SK-N-SH (cell line): ENCODE data around the gene PDGFRA. TPM values are rescaled to one million over a fixed set of nuclear protein-coding genes. Genes with fewer than 3 reads are reported as not detected.

Experiments used
- CTCF ChIA-PET: fragments of 300-600, 350-600 bp; formaldehyde crosslinking; extraction: SDS; loops from one replicate; lab custom pipeline; 2021; lab: Yijun Ruan, JAX
- POLR2A ChIA-PET: fragments of 350-600 bp; sonication (Branson Sonifier 250); formaldehyde crosslinking; extraction: SDS; loops from one replicate; lab custom pipeline; 2020; ENCODE audit warnings: antibody characterized with exemption, inconsistent platforms; lab: Yijun Ruan, JAX
- DNase-seq: peaks from one replicate; pipeline ENCODE4 v3.0.0; 2012
- H2AFZ ChIP-seq: fragments of 200-600 bp; sonication (generic); 2 replicates; pipeline ENCODE4 v1.8.1; 2016; ENCODE audit warnings: antibody characterized with exemption, mild to moderate bottlenecking, low read depth
- H3F3A ChIP-seq: fragments of 200-600 bp; sonication (generic); replicated peaks from 2 replicates; pipeline ENCODE3; 2016; ENCODE audit warnings: antibody characterized with exemption, mild to moderate bottlenecking; ENCODE audit not compliant: insufficient read depth
- H3K27ac ChIP-seq, 2 experiments: fragments of 200-500 bp in 1 of 2; fragments of 200-600 bp in 1 of 2; sonication (Bioruptor generic) in 1 of 2; sonication (generic), shearing (Covaris generic) in 1 of 2; 2 replicates each; pipeline versions ENCODE4 v1.5.1 to v1.6.1; 2014 to 2016; ENCODE audit warnings: low read depth in 2 of 2, inconsistent platforms in 1 of 2, low read length in 1 of 2, mild to moderate bottlenecking in 1 of 2, mixed read lengths in 1 of 2
- H3K27me3 ChIP-seq: fragments of 200-600 bp; sonication (generic), shearing (Covaris generic); 2 replicates; pipeline ENCODE4 v1.6.1; 2016; ENCODE audit warnings: mixed run types; ENCODE audit not compliant: insufficient read depth
- H3K36me3 ChIP-seq, 2 experiments: fragments of 200-500 bp in 1 of 2; fragments of 200-600 bp in 1 of 2; sonication (Bioruptor generic) in 1 of 2; sonication (generic) in 1 of 2; replicated peaks in 1 of 2; 2 replicates each; pipeline versions ENCODE3 to v1.5.1; 2014 to 2016; ENCODE audit warnings: low read length in 1 of 2, mild to moderate bottlenecking in 1 of 2; ENCODE audit not compliant: insufficient read depth in 2 of 2, control insufficient read depth in 1 of 2
- H3K4me1 ChIP-seq, 2 experiments: fragments of 200-500 bp in 1 of 2; fragments of 200-600 bp in 1 of 2; sonication (Bioruptor generic) in 1 of 2; sonication (generic), shearing (Covaris generic) in 1 of 2; 2 replicates each; pipeline versions ENCODE4 v1.5.1 to v1.6.1; 2014 to 2016; ENCODE audit warnings: low read depth in 1 of 2, low read length in 1 of 2, mixed run types in 1 of 2; ENCODE audit not compliant: insufficient read depth in 2 of 2, control insufficient read depth in 1 of 2
- H3K4me2 ChIP-seq: fragments of 200-600 bp; sonication (generic), shearing (Covaris generic); 2 replicates; pipeline ENCODE4 v1.6.1; 2017; ENCODE audit warnings: mixed run types
- H3K4me3 ChIP-seq, 2 experiments: fragments of 200-500 bp in 1 of 2; fragments of 200-600 bp in 1 of 2; sonication (Bioruptor generic) in 1 of 2; sonication (generic), shearing (Covaris generic) in 1 of 2; 2 replicates each; pipeline versions ENCODE4 v1.5.1 to v1.8.1; 2014 to 2016; ENCODE audit warnings: low read depth in 2 of 2, inconsistent platforms in 1 of 2, low read length in 1 of 2, mild to moderate bottlenecking in 1 of 2, mixed read lengths in 1 of 2, moderate library complexity in 1 of 2
- H3K79me2 ChIP-seq: fragments of 200-600 bp; sonication (generic); 2 replicates; pipeline ENCODE4 v1.8.1; 2017; ENCODE audit warnings: mild to moderate bottlenecking; ENCODE audit not compliant: insufficient read depth
- H3K9ac ChIP-seq: fragments of 200-600 bp; sonication (generic); 2 replicates; pipeline ENCODE4 v1.6.1; 2017; ENCODE audit warnings: mixed run types
- H3K9me2 ChIP-seq: fragments of 200-600 bp; sonication (generic); 2 replicates; pipeline ENCODE4 v1.6.1; 2017; ENCODE audit warnings: mixed run types
- H3K9me3 ChIP-seq: fragments of 200-600 bp; sonication (generic); 2 replicates; pipeline ENCODE4 v1.6.1; 2017; ENCODE audit warnings: mixed run types, mild to moderate bottlenecking, moderate library complexity
- H4K20me1 ChIP-seq: fragments of 200-600 bp; sonication (generic); 2 replicates; pipeline ENCODE4 v1.6.1; 2017; ENCODE audit warnings: mild to moderate bottlenecking, mixed run types; ENCODE audit not compliant: insufficient read depth
- CHD2 ChIP-seq: fragments of 150-350 bp; IDR thresholded peaks from 2 replicates; pipeline ENCODE4 v1.6.1; 2018; ENCODE audit warnings: low read length; ENCODE audit not compliant: partially characterized antibody
- ELF1 ChIP-seq: IDR thresholded peaks from 2 replicates; pipeline ENCODE4 v1.4.0; 2012
- EP300 ChIP-seq, 2 experiments: IDR thresholded peaks; 2 replicates each; pipeline versions ENCODE4 v1.4.0 to v1.6.1; 2012; ENCODE audit warnings: borderline replicate concordance in 1 of 2, low read depth in 1 of 2, low read length in 1 of 2
- FOSL2 ChIP-seq: IDR thresholded peaks from 2 replicates; pipeline ENCODE4 v1.4.0; 2012; ENCODE audit warnings: low read depth, mild to moderate bottlenecking, moderate library complexity, borderline replicate concordance
- GABPA ChIP-seq: IDR thresholded peaks from 2 replicates; pipeline ENCODE4 v1.4.0; 2012; ENCODE audit warnings: low read depth, mild to moderate bottlenecking
- JUND ChIP-seq: IDR thresholded peaks from 2 replicates; pipeline ENCODE4 v1.4.0; 2012
- RAD21 ChIP-seq: IDR thresholded peaks from 2 replicates; pipeline ENCODE4 v1.6.1; 2012; ENCODE audit warnings: mild to moderate bottlenecking, low read length
- RCOR1 ChIP-seq: fragments of 150-350 bp; IDR thresholded peaks from 2 replicates; pipeline ENCODE4 v1.6.1; 2017; ENCODE audit warnings: antibody characterized with exemption, low read length
- RFX5 ChIP-seq: IDR thresholded peaks from 2 replicates; pipeline ENCODE4 v1.6.1; 2012; ENCODE audit warnings: mild to moderate bottlenecking, improper control_type of control experiment, low read length
- SIN3A ChIP-seq: IDR thresholded peaks from 2 replicates; pipeline ENCODE4 v1.6.1; 2012; ENCODE audit warnings: low read depth, mild to moderate bottlenecking, low read length, moderate library complexity, borderline replicate concordance
- TAF1 ChIP-seq: IDR thresholded peaks from 2 replicates; pipeline ENCODE4 v1.6.1; 2012; ENCODE audit warnings: low read depth, mild to moderate bottlenecking, low read length, moderate library complexity, borderline replicate concordance
- WGBS: methylation state at CpG from one replicate; pipeline ENCODE4 v1.1.6; 2017; ENCODE audit warnings: low lambda C conversion rate; 5-methylcytosine and 5-hydroxymethylcytosine counted together
- polyA plus RNA-seq, 3 experiments: library from polyadenylated mRNA; depleted of rRNA; stranded (reverse); fragments of >200 nt; gene quantifications; 2 replicates each; pipeline ENCODE4 v1.2.3, GENCODE V29; 2012
- TF ChIP-seq, protein P1 (sequence below): fragments of 150-350 bp; IDR thresholded peaks from 2 replicates; pipeline ENCODE4 v1.6.1; 2016; ENCODE audit warnings: mild to moderate bottlenecking, low read depth, low read length
- TF ChIP-seq, protein P2 (sequence below): IDR thresholded peaks from 2 replicates; pipeline ENCODE4 v1.4.0; 2012; ENCODE audit warnings: low read depth
- TF ChIP-seq, protein P3 (sequence below): IDR thresholded peaks from 2 replicates; pipeline ENCODE4 v1.6.1; 2012; ENCODE audit warnings: mild to moderate bottlenecking, low read depth, low read length, moderate library complexity
- TF ChIP-seq, protein P4 (sequence below): fragments of 150-350 bp; IDR thresholded peaks from 2 replicates; pipeline ENCODE4 v1.6.1; 2017; ENCODE audit warnings: antibody characterized with exemption, low read length, low read depth, borderline replicate concordance
- TF ChIP-seq, protein P5 (sequence below): IDR thresholded peaks from 2 replicates; pipeline ENCODE4; 2012

Gene PDGFRA
- polyA plus RNA-seq, 1 of the 3 experiments (the other 2 are of a cell fraction): 25.3 TPM

DNA sequence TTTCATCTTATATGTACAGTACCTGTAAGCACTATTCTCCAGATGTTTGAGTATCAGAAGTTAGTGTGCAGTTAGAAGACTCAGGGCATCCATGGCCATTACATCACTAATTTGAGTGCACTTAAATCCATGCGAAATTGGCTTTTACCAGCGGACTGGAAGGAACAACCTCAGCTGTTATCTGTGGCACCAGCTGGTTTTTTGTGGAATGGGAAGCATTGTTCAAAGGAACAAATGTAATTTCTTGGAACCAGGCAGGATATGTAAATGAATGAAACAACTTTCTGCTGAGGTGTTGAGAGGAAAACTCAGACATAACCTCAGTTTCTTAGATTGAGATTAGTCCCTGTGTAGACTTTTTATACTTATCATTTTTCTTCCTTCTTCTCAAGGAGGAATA, 60.2 kb downstream of the PDGFRA start:
- ChIA-PET POLR2A (no interaction called here), CTCF (interaction anchor here (0.7 to 1.2 kb wide), 2 partner anchors 35 to 1083 kb away, joined by 3 read pairs; no protein-coding TSS in a partner anchor)
- Histone ChIP-seq H3K27ac (no peak overlapping the region), H3K79me2 (no peaks in the 10 kb centered on the region), H3K9me2 (no peaks in the 10 kb centered on the region), H3K9me3 (no peaks in the 10 kb centered on the region), H3K4me3 (no peak overlapping the region), H3K4me1 (no peaks in the 10 kb centered on the region; a peak in 1 of 4 replicates), H2AFZ (no peak overlapping the region), H3K27me3 (no peaks in the 10 kb centered on the region), H3K36me3 (peaks cover 48 to 57% of the 10 kb centered on the region in 2 experiments), H3K4me2 (no peak overlapping the region), H3K9ac (no peak overlapping the region), H4K20me1 (no peaks in the 10 kb centered on the region), H3F3A (no peaks in the 10 kb centered on the region)
- TF ChIP-seq, protein P1, sequence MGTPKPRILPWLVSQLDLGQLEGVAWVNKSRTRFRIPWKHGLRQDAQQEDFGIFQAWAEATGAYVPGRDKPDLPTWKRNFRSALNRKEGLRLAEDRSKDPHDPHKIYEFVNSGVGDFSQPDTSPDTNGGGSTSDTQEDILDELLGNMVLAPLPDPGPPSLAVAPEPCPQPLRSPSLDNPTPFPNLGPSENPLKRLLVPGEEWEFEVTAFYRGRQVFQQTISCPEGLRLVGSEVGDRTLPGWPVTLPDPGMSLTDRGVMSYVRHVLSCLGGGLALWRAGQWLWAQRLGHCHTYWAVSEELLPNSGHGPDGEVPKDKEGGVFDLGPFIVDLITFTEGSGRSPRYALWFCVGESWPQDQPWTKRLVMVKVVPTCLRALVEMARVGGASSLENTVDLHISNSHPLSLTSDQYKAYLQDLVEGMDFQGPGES: no peak
- TF ChIP-seq ELF1: no peak
- TF ChIP-seq RCOR1: no peak
- no peak for TF ChIP-seq GABPA
- TF ChIP-seq, protein P2, sequence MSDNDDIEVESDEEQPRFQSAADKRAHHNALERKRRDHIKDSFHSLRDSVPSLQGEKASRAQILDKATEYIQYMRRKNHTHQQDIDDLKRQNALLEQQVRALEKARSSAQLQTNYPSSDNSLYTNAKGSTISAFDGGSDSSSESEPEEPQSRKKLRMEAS: no peak
- TF ChIP-seq, protein P3, sequence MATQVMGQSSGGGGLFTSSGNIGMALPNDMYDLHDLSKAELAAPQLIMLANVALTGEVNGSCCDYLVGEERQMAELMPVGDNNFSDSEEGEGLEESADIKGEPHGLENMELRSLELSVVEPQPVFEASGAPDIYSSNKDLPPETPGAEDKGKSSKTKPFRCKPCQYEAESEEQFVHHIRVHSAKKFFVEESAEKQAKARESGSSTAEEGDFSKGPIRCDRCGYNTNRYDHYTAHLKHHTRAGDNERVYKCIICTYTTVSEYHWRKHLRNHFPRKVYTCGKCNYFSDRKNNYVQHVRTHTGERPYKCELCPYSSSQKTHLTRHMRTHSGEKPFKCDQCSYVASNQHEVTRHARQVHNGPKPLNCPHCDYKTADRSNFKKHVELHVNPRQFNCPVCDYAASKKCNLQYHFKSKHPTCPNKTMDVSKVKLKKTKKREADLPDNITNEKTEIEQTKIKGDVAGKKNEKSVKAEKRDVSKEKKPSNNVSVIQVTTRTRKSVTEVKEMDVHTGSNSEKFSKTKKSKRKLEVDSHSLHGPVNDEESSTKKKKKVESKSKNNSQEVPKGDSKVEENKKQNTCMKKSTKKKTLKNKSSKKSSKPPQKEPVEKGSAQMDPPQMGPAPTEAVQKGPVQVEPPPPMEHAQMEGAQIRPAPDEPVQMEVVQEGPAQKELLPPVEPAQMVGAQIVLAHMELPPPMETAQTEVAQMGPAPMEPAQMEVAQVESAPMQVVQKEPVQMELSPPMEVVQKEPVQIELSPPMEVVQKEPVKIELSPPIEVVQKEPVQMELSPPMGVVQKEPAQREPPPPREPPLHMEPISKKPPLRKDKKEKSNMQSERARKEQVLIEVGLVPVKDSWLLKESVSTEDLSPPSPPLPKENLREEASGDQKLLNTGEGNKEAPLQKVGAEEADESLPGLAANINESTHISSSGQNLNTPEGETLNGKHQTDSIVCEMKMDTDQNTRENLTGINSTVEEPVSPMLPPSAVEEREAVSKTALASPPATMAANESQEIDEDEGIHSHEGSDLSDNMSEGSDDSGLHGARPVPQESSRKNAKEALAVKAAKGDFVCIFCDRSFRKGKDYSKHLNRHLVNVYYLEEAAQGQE: no peak
- TF ChIP-seq JUND: no peak
- TF ChIP-seq RFX5: no peak
- no peak for TF ChIP-seq CHD2
- TF ChIP-seq RAD21: no peak
- no peak for TF ChIP-seq SIN3A
- TF ChIP-seq EP300 (IDR thresholded peaks at IDR 0.05; ENCODE audit: borderline replicate concordance in 1 of 2, low read depth in 1 of 2, low read length in 1 of 2): no peak
- TF ChIP-seq, protein P4, sequence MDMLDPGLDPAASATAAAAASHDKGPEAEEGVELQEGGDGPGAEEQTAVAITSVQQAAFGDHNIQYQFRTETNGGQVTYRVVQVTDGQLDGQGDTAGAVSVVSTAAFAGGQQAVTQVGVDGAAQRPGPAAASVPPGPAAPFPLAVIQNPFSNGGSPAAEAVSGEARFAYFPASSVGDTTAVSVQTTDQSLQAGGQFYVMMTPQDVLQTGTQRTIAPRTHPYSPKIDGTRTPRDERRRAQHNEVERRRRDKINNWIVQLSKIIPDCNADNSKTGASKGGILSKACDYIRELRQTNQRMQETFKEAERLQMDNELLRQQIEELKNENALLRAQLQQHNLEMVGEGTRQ: no peak
- TF ChIP-seq, protein P5, sequence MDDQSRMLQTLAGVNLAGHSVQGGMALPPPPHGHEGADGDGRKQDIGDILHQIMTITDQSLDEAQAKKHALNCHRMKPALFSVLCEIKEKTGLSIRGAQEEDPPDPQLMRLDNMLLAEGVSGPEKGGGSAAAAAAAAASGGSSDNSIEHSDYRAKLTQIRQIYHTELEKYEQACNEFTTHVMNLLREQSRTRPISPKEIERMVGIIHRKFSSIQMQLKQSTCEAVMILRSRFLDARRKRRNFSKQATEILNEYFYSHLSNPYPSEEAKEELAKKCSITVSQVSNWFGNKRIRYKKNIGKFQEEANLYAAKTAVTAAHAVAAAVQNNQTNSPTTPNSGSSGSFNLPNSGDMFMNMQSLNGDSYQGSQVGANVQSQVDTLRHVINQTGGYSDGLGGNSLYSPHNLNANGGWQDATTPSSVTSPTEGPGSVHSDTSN: no peak
- no peak for TF ChIP-seq TAF1
- no peak for TF ChIP-seq FOSL2
- no peak for DNase-seq
- 95% methylated on average over 2 of the region's 2 CpGs for WGBS
